H9 (cell line): ENCODE measurements around the gene TMC3. TPM values are rescaled to one million over a fixed set of nuclear protein-coding genes. Genes with fewer than 3 reads are reported as not detected.

Experiments used
- DNase-seq: peaks from one replicate; pipeline ENCODE4 v3.0.0-alpha.2; 2017
- H2AFZ ChIP-seq: one replicate; pipeline ENCODE4 v1.6.1; 2013; ENCODE audit warnings: mild to moderate bottlenecking, low read length, control low read depth, moderate library complexity
- H2AK5ac ChIP-seq: 2 replicates; pipeline ENCODE4 v1.6.1; 2013; ENCODE audit warnings: low read length, control low read depth, mixed read lengths; ENCODE audit not compliant: insufficient read length
- H2BK120ac ChIP-seq: one replicate; pipeline ENCODE4 v1.6.1; 2013; ENCODE audit warnings: low read depth, mild to moderate bottlenecking, low read length, control low read depth, inconsistent platforms; ENCODE audit not compliant: poor library complexity, severe bottlenecking
- H2BK12ac ChIP-seq: 2 replicates; pipeline ENCODE4 v1.6.1; 2013; ENCODE audit warnings: low read length, control low read depth, mixed read lengths, low read depth; ENCODE audit not compliant: insufficient read length
- H2BK15ac ChIP-seq: 2 replicates; pipeline ENCODE4 v1.6.1; 2013; ENCODE audit warnings: low read depth, low read length, control low read depth
- H2BK20ac ChIP-seq: one replicate; pipeline ENCODE4 v1.6.1; 2013; ENCODE audit warnings: low read depth, mild to moderate bottlenecking, low read length, control low read depth, inconsistent platforms; ENCODE audit not compliant: poor library complexity, severe bottlenecking
- H2BK5ac ChIP-seq: 2 replicates; pipeline ENCODE4 v1.6.1; 2013; ENCODE audit warnings: low read length, control low read depth, mixed read lengths; ENCODE audit not compliant: insufficient read length
- H3K14ac ChIP-seq: 2 replicates; pipeline ENCODE4 v1.6.1; 2013; ENCODE audit warnings: low read length, control low read depth; ENCODE audit not compliant: insufficient read depth
- H3K18ac ChIP-seq: 2 replicates; pipeline ENCODE4 v1.6.1; 2013; ENCODE audit warnings: low read depth, mild to moderate bottlenecking, mixed read lengths, low read length, control low read depth; ENCODE audit not compliant: insufficient read length
- H3K23ac ChIP-seq: 2 replicates; pipeline ENCODE4 v1.6.1; 2013; ENCODE audit warnings: low read length, control low read depth, mixed read lengths, low read depth; ENCODE audit not compliant: insufficient read length
- H3K23me2 ChIP-seq: 2 replicates; pipeline ENCODE4 v1.6.1; 2013; ENCODE audit warnings: low read depth, mild to moderate bottlenecking, mixed read lengths, low read length, control low read depth; ENCODE audit not compliant: insufficient read length, poor library complexity, severe bottlenecking
- H3K27ac ChIP-seq: 2 replicates; pipeline ENCODE4 v1.5.1; 2013; ENCODE audit warnings: low read length, control low read depth, mixed read lengths, low read depth; ENCODE audit not compliant: insufficient read length
- H3K27me3 ChIP-seq: 2 replicates; pipeline ENCODE4 v1.6.1; 2013; ENCODE audit warnings: low read length, control low read depth, inconsistent platforms; ENCODE audit not compliant: insufficient read depth
- H3K4ac ChIP-seq: 2 replicates; pipeline ENCODE4 v1.6.1; 2013; ENCODE audit warnings: low read depth, mild to moderate bottlenecking, control low read depth, inconsistent platforms, low read length, moderate library complexity
- H3K4me1 ChIP-seq: 2 replicates; pipeline ENCODE4 v1.6.1; 2013; ENCODE audit warnings: low read length, control low read depth, inconsistent platforms; ENCODE audit not compliant: insufficient read depth
- H3K4me2 ChIP-seq: 2 replicates; pipeline ENCODE4 v1.6.1; 2013; ENCODE audit warnings: low read length, control low read depth, mixed read lengths; ENCODE audit not compliant: insufficient read length, insufficient read depth
- H3K56ac ChIP-seq: 2 replicates; pipeline ENCODE4 v1.6.1; 2013; ENCODE audit warnings: low read depth, mild to moderate bottlenecking, mixed read lengths, low read length, control low read depth; ENCODE audit not compliant: insufficient read length
- H3K79me1 ChIP-seq: 2 replicates; pipeline ENCODE4 v1.6.1; 2013; ENCODE audit warnings: low read depth, mild to moderate bottlenecking, moderate library complexity, low read length, control low read depth, inconsistent platforms; ENCODE audit not compliant: insufficient read depth, poor library complexity, severe bottlenecking
- H3K79me2 ChIP-seq: 2 replicates; pipeline ENCODE4 v1.6.1; 2013; ENCODE audit warnings: low read length, control low read depth, inconsistent platforms; ENCODE audit not compliant: insufficient read depth
- H3K9ac ChIP-seq: 2 replicates; pipeline ENCODE4 v1.6.1; 2013; ENCODE audit warnings: low read length, control low read depth, mixed read lengths; ENCODE audit not compliant: insufficient read length; ENCODE audit errors: extremely low read depth
- H3K9me3 ChIP-seq: one replicate; pipeline ENCODE4 v1.6.1; 2013; ENCODE audit warnings: low read depth, low read length, inconsistent platforms; ENCODE audit not compliant: control insufficient read depth
- H3T11ph ChIP-seq: one replicate; pipeline ENCODE4 v1.6.1; 2013; ENCODE audit warnings: mild to moderate bottlenecking, low read length, control low read depth, inconsistent platforms
- H4K20me1 ChIP-seq: one replicate; pipeline ENCODE4 v1.6.1; 2013; ENCODE audit not compliant: control insufficient read depth, insufficient read length, insufficient read depth
- H4K5ac ChIP-seq: 2 replicates; pipeline ENCODE4 v1.6.1; 2013; ENCODE audit warnings: low read depth, mild to moderate bottlenecking, mixed read lengths, low read length, control low read depth; ENCODE audit not compliant: insufficient read length
- H4K8ac ChIP-seq: replicated peaks from 2 replicates; pipeline ENCODE4 v1.6.1; 2013; ENCODE audit warnings: low read length, control low read depth, mixed read lengths, low read depth; ENCODE audit not compliant: insufficient read length
- H4K91ac ChIP-seq: 2 replicates; pipeline ENCODE4 v1.6.1; 2013; ENCODE audit warnings: low read depth, mild to moderate bottlenecking, moderate library complexity, mixed read lengths, low read length, control low read depth; ENCODE audit not compliant: insufficient read length
- H3K27ac Mint-ChIP-seq, 3 experiments: 2 replicates in 2 of 3; 3 replicates in 1 of 3; pipeline ENCODE4 v1.8.0; 2020 to 2021; ENCODE audit warnings: mixed read lengths in 3 of 3, mild to moderate bottlenecking in 1 of 3, moderate library complexity in 1 of 3
- H3K27me3 Mint-ChIP-seq: 2 replicates; pipeline ENCODE4 v1.8.0; 2021; ENCODE audit warnings: low read depth, mild to moderate bottlenecking, moderate library complexity, mixed read lengths
- H3K36me3 Mint-ChIP-seq, 3 experiments: 2 replicates in 2 of 3; 3 replicates in 1 of 3; pipeline ENCODE4 v1.8.0; 2020 to 2021; ENCODE audit warnings: low read depth in 3 of 3, mixed read lengths in 3 of 3; ENCODE audit not compliant: insufficient read depth in 1 of 3
- H3K4me1 Mint-ChIP-seq, 2 experiments: 2 replicates each; pipeline ENCODE4 v1.8.0; 2020; ENCODE audit warnings: mixed read lengths in 2 of 2
- H3K4me3 Mint-ChIP-seq, 2 experiments: 2 replicates in 1 of 2; 3 replicates in 1 of 2; pipeline ENCODE4 v1.8.0; 2020 to 2021; ENCODE audit warnings: mild to moderate bottlenecking in 2 of 2, mixed read lengths in 2 of 2, moderate library complexity in 1 of 2
- H3K9me3 Mint-ChIP-seq, 2 experiments: 2 replicates in 1 of 2; 3 replicates in 1 of 2; pipeline ENCODE4 v1.8.0; 2020; ENCODE audit warnings: mild to moderate bottlenecking in 2 of 2, mixed read lengths in 2 of 2, moderate library complexity in 1 of 2
- WGBS: extraction: QIAGEN DNeasy Blood & Tissue Kit; methylation state at CpG from one replicate; pipeline ENCODE4 v1.1.7; 2013; ENCODE audit warnings: missing lambda C conversion rate, low lambda C conversion rate, mixed read lengths; ENCODE audit not compliant: insufficient read length; ENCODE audit errors: extremely low coverage; 5-methylcytosine and 5-hydroxymethylcytosine counted together
- total RNA-seq: library from RNA; stranded (reverse); gene quantifications from 2 replicates; pipeline ENCODE4 v1.2.1, GENCODE V29; 2021
- TF ChIP-seq, protein P1 (sequence below): fragments of 200-600 bp; sonication (generic); conservative IDR thresholded peaks from 3 replicates; pipeline ENCODE4 v1.8.0; 2021; ENCODE audit warnings: antibody characterized with exemption, mild to moderate bottlenecking

The TMC3 gene
- total RNA-seq, 1 experiment from 2014 or later = not detected

DNA sequence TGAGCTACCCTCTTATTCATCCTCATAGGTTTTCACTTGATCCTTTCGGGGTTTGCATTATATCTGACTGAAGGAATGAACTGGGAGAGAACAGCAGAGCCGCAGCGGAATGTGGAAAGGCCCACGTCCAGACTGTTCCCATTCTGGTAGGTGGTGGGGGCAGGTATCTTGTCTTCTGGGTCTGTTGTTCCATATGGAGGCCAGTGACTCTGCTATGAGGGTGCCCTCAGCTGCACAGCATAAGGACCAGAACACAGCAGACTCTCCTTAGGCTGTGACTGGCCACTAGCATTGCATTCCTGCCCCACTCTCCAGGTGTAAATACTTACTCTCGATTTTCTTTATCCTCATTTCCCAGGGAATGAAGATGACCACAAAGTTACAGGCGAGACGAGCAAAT lies 12.1 kb downstream of the TMC3 start:
- H3K23me2 ChIP-seq = no peaks in the 10 kb centered on the region
- H4K8ac ChIP-seq = no peak overlapping the region
- H4K91ac ChIP-seq = no peak overlapping the region
- no peaks in the 10 kb centered on the region; the same call in 1 of the 2 replicates for H3K27me3 Mint-ChIP-seq
- no peak overlapping the region for H3K23ac ChIP-seq
- H3K9me3 Mint-ChIP-seq = no peaks in the 10 kb centered on the region
- no peak overlapping the region for H2BK12ac ChIP-seq
- H3K4me3 Mint-ChIP-seq = no peak overlapping the region
- no peak overlapping the region for H3K9ac ChIP-seq
- no peaks in the 10 kb centered on the region; a peak in 1 of 7 replicates for H3K36me3 Mint-ChIP-seq
- no peak overlapping the region for H3T11ph ChIP-seq
- TF ChIP-seq, protein P1, sequence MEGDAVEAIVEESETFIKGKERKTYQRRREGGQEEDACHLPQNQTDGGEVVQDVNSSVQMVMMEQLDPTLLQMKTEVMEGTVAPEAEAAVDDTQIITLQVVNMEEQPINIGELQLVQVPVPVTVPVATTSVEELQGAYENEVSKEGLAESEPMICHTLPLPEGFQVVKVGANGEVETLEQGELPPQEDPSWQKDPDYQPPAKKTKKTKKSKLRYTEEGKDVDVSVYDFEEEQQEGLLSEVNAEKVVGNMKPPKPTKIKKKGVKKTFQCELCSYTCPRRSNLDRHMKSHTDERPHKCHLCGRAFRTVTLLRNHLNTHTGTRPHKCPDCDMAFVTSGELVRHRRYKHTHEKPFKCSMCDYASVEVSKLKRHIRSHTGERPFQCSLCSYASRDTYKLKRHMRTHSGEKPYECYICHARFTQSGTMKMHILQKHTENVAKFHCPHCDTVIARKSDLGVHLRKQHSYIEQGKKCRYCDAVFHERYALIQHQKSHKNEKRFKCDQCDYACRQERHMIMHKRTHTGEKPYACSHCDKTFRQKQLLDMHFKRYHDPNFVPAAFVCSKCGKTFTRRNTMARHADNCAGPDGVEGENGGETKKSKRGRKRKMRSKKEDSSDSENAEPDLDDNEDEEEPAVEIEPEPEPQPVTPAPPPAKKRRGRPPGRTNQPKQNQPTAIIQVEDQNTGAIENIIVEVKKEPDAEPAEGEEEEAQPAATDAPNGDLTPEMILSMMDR = no peak
- no peaks in the 10 kb centered on the region for H3K79me1 ChIP-seq
- no peaks in the 10 kb centered on the region for H3K27me3 ChIP-seq
- no peaks in the 10 kb centered on the region for H3K9me3 ChIP-seq
- no CpG with 5 or more reads among the region's 7 CpGs for WGBS
- H3K56ac ChIP-seq = no peak overlapping the region
- no peaks in the 10 kb centered on the region for H3K79me2 ChIP-seq
- no peak overlapping the region for H3K27ac ChIP-seq
- no peak overlapping the region for H3K18ac ChIP-seq
- H3K14ac ChIP-seq = no peak overlapping the region
- H2BK5ac ChIP-seq = no peak overlapping the region
- no peak overlapping the region for H2BK15ac ChIP-seq
- H3K4me1 ChIP-seq = no peaks in the 10 kb centered on the region
- H2BK120ac ChIP-seq = no peak overlapping the region
- H3K27ac Mint-ChIP-seq = peak overlapping the region in 1 of 3 experiments; percentile 90; a peak in 1 of 7 replicates
- no peak overlapping the region for H3K4ac ChIP-seq
- no peak overlapping the region for H2BK20ac ChIP-seq
- peaks cover 2 to 6% of the 10 kb centered on the region in 2 experiments; a peak in 2 of 4 replicates for H3K4me1 Mint-ChIP-seq
- no peak overlapping the region for H2AFZ ChIP-seq
- H2AK5ac ChIP-seq = no peak overlapping the region
- no peak for DNase-seq
- no peaks in the 10 kb centered on the region for H4K20me1 ChIP-seq
- H4K5ac ChIP-seq = no peak overlapping the region
- H3K4me2 ChIP-seq = no peak overlapping the region
